ENCODE measurements around the gene TIPARP.
"Not testable (repeated sequence)": the region's sequence is repeated elsewhere in the genome, so short reads cannot be mapped to it uniquely, and the experiment has no call there.

Gene TIPARP

DNA sequence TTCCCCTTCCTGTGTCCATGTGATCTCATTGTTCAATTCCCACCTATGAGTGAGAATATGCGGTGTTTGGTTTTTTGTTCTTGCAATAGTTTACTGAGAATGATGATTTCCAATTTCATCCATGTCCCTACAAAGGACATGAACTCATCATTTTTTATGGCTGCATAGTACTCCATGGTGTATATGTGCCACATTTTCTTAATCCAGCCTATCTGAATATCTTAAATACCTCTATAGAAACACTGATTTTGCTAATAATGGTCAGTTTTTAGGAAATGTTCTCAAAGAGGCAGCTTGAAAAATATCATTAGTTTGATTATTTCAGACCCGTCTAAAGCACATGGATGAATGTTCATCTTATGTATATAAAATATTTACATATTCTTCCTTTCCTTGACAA is 21.7 kb upstream of the TIPARP start:
- not testable (repeated sequence) for H3K27me3 ChIP-seq (ENCODE audit: control insufficient read depth in 1 of 2, insufficient read depth in 2 of 2, low read length in 2 of 2); H3K4me1 ChIP-seq (ENCODE audit: insufficient read depth, low read length); H3K27ac ChIP-seq (ENCODE audit: low read depth, low read length); H3K9ac ChIP-seq (ENCODE audit: low read length); H3K36me3 ChIP-seq (ENCODE audit: insufficient read depth, low read length); H3K4me3 ChIP-seq (ENCODE audit: low read depth in 1 of 2, low read length in 2 of 2); H3K9me3 ChIP-seq (ENCODE audit: low read length)

DNA sequence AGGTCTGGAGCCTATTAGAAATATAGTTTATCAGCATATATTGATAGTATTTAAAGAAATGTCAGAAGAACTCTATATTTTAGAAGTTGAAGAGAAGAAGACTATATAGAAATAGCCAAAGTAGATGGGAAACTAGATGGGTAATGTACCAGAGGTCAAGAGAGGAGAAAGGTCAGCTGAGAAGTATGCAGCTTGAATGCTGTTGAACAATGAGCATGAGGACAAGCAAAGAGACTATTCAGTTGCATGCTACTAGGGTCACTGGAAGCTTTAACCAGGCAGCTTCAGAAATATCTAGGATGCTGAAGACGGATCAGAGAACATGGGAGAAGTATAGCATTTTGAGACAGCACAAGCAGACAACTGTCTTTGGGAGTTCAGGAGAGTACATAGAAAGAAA is 19.6 kb upstream of the TIPARP start:
- peaks cover 5% of the 10 kb centered on the region for H3K4me1 ChIP-seq (ENCODE audit: insufficient read depth, low read length)
- H3K36me3 ChIP-seq (ENCODE audit: insufficient read depth, low read length): no peaks in the 10 kb centered on the region
- no peak overlapping the region for H3K4me3 ChIP-seq (ENCODE audit: low read depth in 1 of 2, low read length in 2 of 2)
- no peaks in the 10 kb centered on the region for H3K9me3 ChIP-seq (ENCODE audit: low read length)
- no peak overlapping the region for H3K9ac ChIP-seq (ENCODE audit: low read length)
- no peak overlapping the region for H3K27ac ChIP-seq (ENCODE audit: low read depth, low read length)
- no peaks in the 10 kb centered on the region for H3K27me3 ChIP-seq (ENCODE audit: control insufficient read depth in 1 of 2, insufficient read depth in 2 of 2, low read length in 2 of 2)

DNA sequence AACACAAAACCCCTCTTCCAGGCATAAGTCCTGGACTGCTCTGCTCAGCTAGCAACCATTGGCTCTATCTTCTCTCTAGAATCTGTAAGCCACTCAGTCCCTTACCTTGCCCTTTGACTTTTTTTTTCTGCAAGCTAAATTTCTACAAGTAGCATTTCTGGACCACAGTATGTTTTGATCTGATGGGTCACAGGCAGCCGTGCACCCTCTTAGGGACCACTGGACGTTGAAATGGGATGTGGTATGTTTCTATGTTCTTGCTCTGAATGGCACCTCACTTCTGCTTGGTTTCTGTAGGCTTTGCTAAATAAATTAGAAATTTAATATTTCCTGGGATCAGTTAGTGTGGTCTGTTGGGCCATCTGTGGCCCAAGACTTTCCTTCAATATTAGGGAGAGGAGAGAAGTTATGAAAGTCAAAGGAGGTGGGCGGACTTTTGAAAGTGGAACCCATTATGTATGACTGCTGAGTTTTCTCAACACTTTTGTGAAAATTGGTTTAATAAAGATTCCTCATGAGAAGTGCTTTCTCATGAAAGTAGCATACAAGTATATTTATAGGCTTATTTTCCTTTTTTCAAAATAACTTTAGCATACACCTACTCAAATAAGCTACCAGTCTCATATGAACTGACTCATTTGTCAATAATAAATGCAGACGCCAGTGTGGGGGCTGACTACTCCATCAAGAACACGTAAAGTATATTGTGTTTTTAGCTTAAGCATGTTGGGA is 18.4 kb upstream of the TIPARP start:
- Histone ChIP-seq H3K4me3 (ENCODE audit: low read depth in 1 of 2, low read length in 2 of 2) (no peak overlapping the region), H3K9me3 (ENCODE audit: low read length) (no peaks in the 10 kb centered on the region), H3K36me3 (ENCODE audit: insufficient read depth, low read length) (no peaks in the 10 kb centered on the region), H3K27me3 (ENCODE audit: control insufficient read depth in 1 of 2, insufficient read depth in 2 of 2, low read length in 2 of 2) (no peaks in the 10 kb centered on the region), H3K4me1 (ENCODE audit: insufficient read depth, low read length) (peaks cover 5% of the 10 kb centered on the region), H3K9ac (ENCODE audit: low read length) (no peak overlapping the region), H3K27ac (ENCODE audit: low read depth, low read length) (no peak overlapping the region)

DNA sequence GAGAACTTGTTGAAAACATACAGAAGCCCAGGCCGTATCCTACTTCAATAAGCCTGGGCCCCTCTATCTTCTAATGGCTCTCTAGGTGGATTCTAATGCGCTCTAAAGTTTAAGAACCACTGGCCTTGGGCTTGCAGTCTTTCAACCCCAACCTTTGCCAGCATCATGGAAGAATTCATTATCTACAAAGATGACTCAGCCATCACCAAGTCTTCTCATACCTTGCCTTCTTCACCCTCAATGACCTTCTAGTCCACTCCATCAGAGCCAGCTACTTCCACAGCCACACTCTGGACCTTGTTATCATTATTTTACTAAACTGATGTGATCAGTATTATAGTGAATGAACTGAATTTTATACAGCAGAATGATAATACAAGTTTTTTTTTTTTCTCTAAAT is 16.9 kb upstream of the TIPARP start:
- Histone ChIP-seq H3K4me1 (ENCODE audit: insufficient read depth, low read length) (peaks cover 5% of the 10 kb centered on the region), H3K27ac (ENCODE audit: low read depth, low read length) (no peak overlapping the region), H3K27me3 (ENCODE audit: control insufficient read depth in 1 of 2, insufficient read depth in 2 of 2, low read length in 2 of 2) (no peaks in the 10 kb centered on the region), H3K9me3 (ENCODE audit: low read length) (no peaks in the 10 kb centered on the region), H3K36me3 (ENCODE audit: insufficient read depth, low read length) (no peaks in the 10 kb centered on the region), H3K9ac (ENCODE audit: low read length) (no peak overlapping the region), H3K4me3 (ENCODE audit: low read depth in 1 of 2, low read length in 2 of 2) (no peak overlapping the region)

- H3K4me1 ChIP-seq (ENCODE audit: insufficient read depth, low read length): peaks cover 5% of the 10 kb centered on the region
- H3K27me3 ChIP-seq (ENCODE audit: control insufficient read depth in 1 of 2, insufficient read depth in 2 of 2, low read length in 2 of 2): no peaks in the 10 kb centered on the region
- H3K36me3 ChIP-seq (ENCODE audit: insufficient read depth, low read length): no peaks in the 10 kb centered on the region
- no peak overlapping the region for H3K27ac ChIP-seq (ENCODE audit: low read depth, low read length)
- no peak overlapping the region for H3K9ac ChIP-seq (ENCODE audit: low read length)
- H3K9me3 ChIP-seq (ENCODE audit: low read length): no peaks in the 10 kb centered on the region
- H3K4me3 ChIP-seq (ENCODE audit: low read depth in 1 of 2, low read length in 2 of 2): no peak overlapping the region
Measured at GRCh38 chr3:156657862-156658731, 16.3 kb upstream of the TIPARP start.

DNA sequence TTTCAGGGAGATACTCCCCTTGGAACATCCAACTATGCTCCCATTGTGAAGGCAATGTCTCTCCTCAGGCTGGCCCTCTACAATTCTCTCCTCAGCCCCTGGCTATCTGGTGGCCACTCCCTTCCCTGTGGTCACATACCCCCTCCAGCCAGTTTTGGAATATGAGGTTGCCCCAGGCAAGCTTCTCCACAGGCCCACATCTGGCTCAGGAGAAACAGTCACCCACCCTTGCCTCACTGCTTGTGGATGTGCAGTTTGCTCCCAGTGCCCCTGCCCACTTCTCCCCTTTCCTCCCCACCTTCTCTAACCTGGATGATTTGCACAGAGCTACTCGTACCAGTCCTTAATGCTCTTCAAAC is 15.7 kb upstream of the TIPARP start:
- Histone ChIP-seq H3K4me3 (ENCODE audit: low read depth in 1 of 2, low read length in 2 of 2) (no peak overlapping the region), H3K4me1 (ENCODE audit: insufficient read depth, low read length) (peaks cover 5% of the 10 kb centered on the region), H3K9me3 (ENCODE audit: low read length) (no peaks in the 10 kb centered on the region)

GRCh38 chr3:156659260-156659659 is 15.1 kb upstream of the TIPARP start:
- Histone ChIP-seq H3K36me3 (ENCODE audit: insufficient read depth, low read length) (no peaks in the 10 kb centered on the region), H3K27ac (ENCODE audit: low read depth, low read length) (no peak overlapping the region), H3K4me1 (ENCODE audit: insufficient read depth, low read length) (peaks cover 5% of the 10 kb centered on the region), H3K27me3 (ENCODE audit: control insufficient read depth in 1 of 2, insufficient read depth in 2 of 2, low read length in 2 of 2) (no peaks in the 10 kb centered on the region), H3K9ac (ENCODE audit: low read length) (no peak overlapping the region), H3K9me3 (ENCODE audit: low read length) (no peaks in the 10 kb centered on the region), H3K4me3 (ENCODE audit: low read depth in 1 of 2, low read length in 2 of 2) (no peak overlapping the region)

More for the DNA sequence above, 15.7 kb upstream of the TIPARP start:
- no peaks in the 10 kb centered on the region for H3K36me3 ChIP-seq (ENCODE audit: insufficient read depth, low read length)
- no peaks in the 10 kb centered on the region for H3K27me3 ChIP-seq (ENCODE audit: control insufficient read depth in 1 of 2, insufficient read depth in 2 of 2, low read length in 2 of 2)
- H3K9ac ChIP-seq (ENCODE audit: low read length): no peak overlapping the region
- H3K27ac ChIP-seq (ENCODE audit: low read depth, low read length): no peak overlapping the region

DNA sequence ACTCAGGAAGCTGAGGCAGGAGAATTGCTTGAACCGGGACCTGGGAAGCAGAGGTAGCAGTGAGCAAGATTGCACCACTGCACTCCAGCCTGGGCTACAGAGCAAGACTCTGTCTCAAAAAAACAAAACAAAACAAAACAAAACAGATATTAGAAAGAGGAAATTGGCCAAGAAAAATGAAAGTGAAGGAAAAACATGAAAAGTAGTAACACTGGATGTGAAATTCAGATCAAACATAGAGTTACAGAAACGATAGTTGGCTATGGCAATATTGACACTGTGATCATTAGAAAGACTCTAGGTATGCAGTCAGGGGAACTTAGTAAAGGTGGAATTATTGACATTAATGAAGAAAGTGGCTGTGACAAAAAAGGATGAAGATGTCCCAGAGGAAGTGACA is 13.2 kb upstream of the TIPARP start:
- H3K4me1 ChIP-seq (ENCODE audit: insufficient read depth, low read length): peaks cover 5% of the 10 kb centered on the region

GRCh38 chr3:156664011-156664830 is 10.2 kb upstream of the TIPARP start:
- no peaks in the 10 kb centered on the region for H3K9me3 ChIP-seq (ENCODE audit: low read length)
- H3K36me3 ChIP-seq (ENCODE audit: insufficient read depth, low read length): no peaks in the 10 kb centered on the region
- H3K4me1 ChIP-seq (ENCODE audit: insufficient read depth, low read length): peaks cover 2% of the 10 kb centered on the region
- H3K9ac ChIP-seq (ENCODE audit: low read length): no peak overlapping the region
- H3K27me3 ChIP-seq (ENCODE audit: control insufficient read depth in 1 of 2, insufficient read depth in 2 of 2, low read length in 2 of 2): no peaks in the 10 kb centered on the region
- H3K4me3 ChIP-seq (ENCODE audit: low read depth in 1 of 2, low read length in 2 of 2): no peak overlapping the region
- H3K27ac ChIP-seq (ENCODE audit: low read depth, low read length): no peak overlapping the region

More for the DNA sequence above, 13.2 kb upstream of the TIPARP start:
- Histone ChIP-seq H3K36me3 (ENCODE audit: insufficient read depth, low read length) (no peaks in the 10 kb centered on the region), H3K4me3 (ENCODE audit: low read depth in 1 of 2, low read length in 2 of 2) (no peak overlapping the region), H3K27me3 (ENCODE audit: control insufficient read depth in 1 of 2, insufficient read depth in 2 of 2, low read length in 2 of 2) (no peaks in the 10 kb centered on the region), H3K27ac (ENCODE audit: low read depth, low read length) (no peak overlapping the region), H3K9me3 (ENCODE audit: low read length) (no peaks in the 10 kb centered on the region), H3K9ac (ENCODE audit: low read length) (no peak overlapping the region)

GRCh38 chr3:156664831-156665178 is 9.6 kb upstream of the TIPARP start:
- Histone ChIP-seq H3K9me3 (ENCODE audit: low read length) (no peaks in the 10 kb centered on the region), H3K4me3 (ENCODE audit: low read depth in 1 of 2, low read length in 2 of 2) (no peak overlapping the region), H3K27me3 (ENCODE audit: control insufficient read depth in 1 of 2, insufficient read depth in 2 of 2, low read length in 2 of 2) (no peaks in the 10 kb centered on the region), H3K4me1 (ENCODE audit: insufficient read depth, low read length) (no peaks in the 10 kb centered on the region), H3K9ac (ENCODE audit: low read length) (no peak overlapping the region), H3K36me3 (ENCODE audit: insufficient read depth, low read length) (no peaks in the 10 kb centered on the region), H3K27ac (ENCODE audit: low read depth, low read length) (no peak overlapping the region)

DNA sequence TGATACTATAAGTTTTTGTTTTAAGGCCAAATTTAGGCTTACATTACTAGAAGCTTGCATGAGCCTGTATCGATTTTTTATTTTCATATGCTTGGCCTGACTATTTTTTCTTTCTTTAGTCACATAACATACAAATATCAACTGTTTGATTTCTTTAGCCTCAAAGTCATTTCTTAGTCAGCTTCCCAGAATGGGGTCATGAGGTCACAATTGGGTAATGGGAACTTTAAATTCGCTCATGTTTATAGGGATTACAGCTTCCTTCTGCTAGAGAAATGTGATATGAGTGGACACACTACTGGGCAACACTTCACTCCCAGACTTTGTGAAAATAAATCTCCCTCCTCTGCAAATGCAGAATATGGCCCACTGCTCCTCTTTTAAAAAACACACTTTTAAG is 9.1 kb upstream of the TIPARP start:
- no peak overlapping the region for H3K9ac ChIP-seq (ENCODE audit: low read length)
- no peak overlapping the region for H3K27ac ChIP-seq (ENCODE audit: low read depth, low read length)
- no peaks in the 10 kb centered on the region for H3K4me1 ChIP-seq (ENCODE audit: insufficient read depth, low read length)
- H3K36me3 ChIP-seq (ENCODE audit: insufficient read depth, low read length): no peaks in the 10 kb centered on the region
- H3K4me3 ChIP-seq (ENCODE audit: low read depth in 1 of 2, low read length in 2 of 2): no peak overlapping the region
- no peaks in the 10 kb centered on the region for H3K27me3 ChIP-seq (ENCODE audit: control insufficient read depth in 1 of 2, insufficient read depth in 2 of 2, low read length in 2 of 2)
- H3K9me3 ChIP-seq (ENCODE audit: low read length): no peaks in the 10 kb centered on the region

Data from muscle layer of colon (tissue), 2 donors.